PFSK-1 (cell line): Measurements from ENCODE around the gene GSTK1.

Source experiments
- FOXP2 ChIP-seq: optimal IDR thresholded peaks from 2 replicates; pipeline ENCODE3; 2011; ENCODE audit warnings: borderline replicate concordance, control low read depth, inconsistent platforms; ENCODE audit not compliant: insufficient read depth; ENCODE audit errors: extremely low read length, extremely low read depth
- POLR2AphosphoS5 ChIP-seq: IDR thresholded peaks from 2 replicates; pipeline ENCODE4 v1.6.1; 2012; ENCODE audit warnings: low read depth, mild to moderate bottlenecking, control low read depth, low read length, moderate library complexity
- SIN3A ChIP-seq: IDR thresholded peaks from 2 replicates; pipeline ENCODE4 v1.6.1; 2012; ENCODE audit warnings: mild to moderate bottlenecking, low read length, moderate library complexity, borderline replicate concordance; ENCODE audit not compliant: insufficient read depth
- TAF1 ChIP-seq: IDR thresholded peaks from 2 replicates; pipeline ENCODE4 v1.6.1; 2012; ENCODE audit warnings: low read length, control low read depth, borderline replicate concordance; ENCODE audit not compliant: insufficient read depth
- TF ChIP-seq, protein P1 (sequence below), 2 experiments: IDR thresholded peaks; 2 replicates each; pipeline versions ENCODE4 v1.6.1 to v1.8.0; 2011 to 2012; ENCODE audit warnings: low read depth in 2 of 2, low read length in 2 of 2, control low read depth in 1 of 2, inconsistent platforms in 1 of 2, mild to moderate bottlenecking in 1 of 2, moderate library complexity in 1 of 2; ENCODE audit not compliant: insufficient read depth in 1 of 2

DNA sequence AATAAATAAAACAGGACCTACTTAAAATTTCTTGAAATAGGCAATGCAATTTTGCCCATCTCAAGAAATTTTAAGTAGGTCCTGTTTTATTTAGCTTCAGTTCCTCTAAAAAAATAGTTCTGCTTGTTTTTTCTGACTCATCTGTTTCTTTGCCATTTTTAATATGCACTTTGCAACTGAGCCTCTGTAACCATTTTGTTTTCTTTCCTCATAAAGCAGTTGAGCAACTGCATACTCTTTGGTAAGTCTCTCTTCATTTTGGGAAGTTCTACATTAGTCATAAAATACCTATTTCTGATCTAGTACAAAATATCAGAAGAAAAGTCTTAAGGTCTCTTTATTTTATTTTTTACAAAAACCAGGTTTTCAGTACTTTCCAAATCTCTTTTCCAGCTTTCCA lies 23.4 kb upstream of the GSTK1 start:
- TF ChIP-seq, protein P1, sequence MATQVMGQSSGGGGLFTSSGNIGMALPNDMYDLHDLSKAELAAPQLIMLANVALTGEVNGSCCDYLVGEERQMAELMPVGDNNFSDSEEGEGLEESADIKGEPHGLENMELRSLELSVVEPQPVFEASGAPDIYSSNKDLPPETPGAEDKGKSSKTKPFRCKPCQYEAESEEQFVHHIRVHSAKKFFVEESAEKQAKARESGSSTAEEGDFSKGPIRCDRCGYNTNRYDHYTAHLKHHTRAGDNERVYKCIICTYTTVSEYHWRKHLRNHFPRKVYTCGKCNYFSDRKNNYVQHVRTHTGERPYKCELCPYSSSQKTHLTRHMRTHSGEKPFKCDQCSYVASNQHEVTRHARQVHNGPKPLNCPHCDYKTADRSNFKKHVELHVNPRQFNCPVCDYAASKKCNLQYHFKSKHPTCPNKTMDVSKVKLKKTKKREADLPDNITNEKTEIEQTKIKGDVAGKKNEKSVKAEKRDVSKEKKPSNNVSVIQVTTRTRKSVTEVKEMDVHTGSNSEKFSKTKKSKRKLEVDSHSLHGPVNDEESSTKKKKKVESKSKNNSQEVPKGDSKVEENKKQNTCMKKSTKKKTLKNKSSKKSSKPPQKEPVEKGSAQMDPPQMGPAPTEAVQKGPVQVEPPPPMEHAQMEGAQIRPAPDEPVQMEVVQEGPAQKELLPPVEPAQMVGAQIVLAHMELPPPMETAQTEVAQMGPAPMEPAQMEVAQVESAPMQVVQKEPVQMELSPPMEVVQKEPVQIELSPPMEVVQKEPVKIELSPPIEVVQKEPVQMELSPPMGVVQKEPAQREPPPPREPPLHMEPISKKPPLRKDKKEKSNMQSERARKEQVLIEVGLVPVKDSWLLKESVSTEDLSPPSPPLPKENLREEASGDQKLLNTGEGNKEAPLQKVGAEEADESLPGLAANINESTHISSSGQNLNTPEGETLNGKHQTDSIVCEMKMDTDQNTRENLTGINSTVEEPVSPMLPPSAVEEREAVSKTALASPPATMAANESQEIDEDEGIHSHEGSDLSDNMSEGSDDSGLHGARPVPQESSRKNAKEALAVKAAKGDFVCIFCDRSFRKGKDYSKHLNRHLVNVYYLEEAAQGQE (IDR thresholded peaks at IDR 0.05; ENCODE audit: insufficient read depth in 1 of 2, low read depth in 2 of 2, low read length in 2 of 2): no peak
- TF ChIP-seq POLR2AphosphoS5 (no peak), TAF1 (no peak), SIN3A (no peak), FOXP2 (no peak)
